GM18508 (cell line): ENCODE measurements around the gene GPC6.

Source experiments
- ATAC-seq: cut with Tn5 transposase; IDR thresholded peaks from one replicate; pipeline ENCODE4 v1.9.1; 2021; ENCODE audit warnings: moderate number of reproducible peaks; ENCODE audit not compliant: insufficient read depth, unreplicated experiment

Gene GPC6

DNA sequence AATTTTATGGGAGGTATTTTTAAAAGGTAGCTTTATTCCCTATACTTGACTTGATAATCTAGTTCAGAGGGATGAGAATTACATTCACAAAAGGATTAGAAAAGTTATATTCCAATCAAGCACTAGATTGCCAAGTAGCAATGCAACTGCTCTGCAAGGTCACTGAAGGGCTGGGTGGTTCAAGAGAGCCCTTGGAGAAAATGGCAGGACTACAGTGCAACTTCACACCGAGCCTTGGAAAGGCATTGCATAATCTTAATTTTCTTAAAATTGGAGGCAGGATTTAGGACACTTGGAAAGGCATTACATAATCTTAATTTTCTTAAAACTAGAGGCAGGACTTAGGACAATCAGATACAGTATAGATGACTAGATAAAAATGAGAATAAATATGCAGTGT, 936.9 kb downstream of the GPC6 start:
- ATAC-seq: no peak

DNA sequence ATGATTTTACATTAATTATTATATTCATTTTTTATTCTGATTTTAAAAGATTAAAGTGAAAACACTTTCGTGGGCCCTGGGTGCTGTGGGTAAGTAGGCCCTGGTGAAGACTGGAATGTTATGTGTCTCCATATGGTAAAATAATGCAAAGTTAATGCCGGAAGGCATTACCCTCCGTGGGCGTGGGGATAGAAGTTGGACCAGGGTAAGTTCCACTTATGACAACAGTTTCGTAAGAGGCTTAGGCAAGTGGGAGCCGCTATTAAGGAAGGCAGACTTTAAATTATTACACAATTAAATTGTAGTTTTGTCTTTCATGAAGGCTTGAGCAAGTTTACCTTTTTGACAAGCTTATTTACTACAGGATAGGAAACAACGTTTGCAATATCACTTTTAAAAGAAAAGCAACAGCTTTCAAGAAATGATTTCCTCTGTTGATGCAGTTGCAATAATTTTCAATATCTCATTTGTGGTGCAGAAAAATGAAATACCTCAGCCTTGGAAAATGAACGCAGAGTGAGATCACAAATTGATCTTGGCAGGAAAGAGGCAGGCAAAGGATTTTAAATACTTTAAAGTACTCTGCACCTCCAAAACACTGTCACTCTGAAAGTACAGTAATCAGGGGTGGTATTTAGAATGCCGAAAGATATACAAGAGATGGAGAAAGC, 942.3 kb downstream of the GPC6 start:
- ATAC-seq: no peak

DNA sequence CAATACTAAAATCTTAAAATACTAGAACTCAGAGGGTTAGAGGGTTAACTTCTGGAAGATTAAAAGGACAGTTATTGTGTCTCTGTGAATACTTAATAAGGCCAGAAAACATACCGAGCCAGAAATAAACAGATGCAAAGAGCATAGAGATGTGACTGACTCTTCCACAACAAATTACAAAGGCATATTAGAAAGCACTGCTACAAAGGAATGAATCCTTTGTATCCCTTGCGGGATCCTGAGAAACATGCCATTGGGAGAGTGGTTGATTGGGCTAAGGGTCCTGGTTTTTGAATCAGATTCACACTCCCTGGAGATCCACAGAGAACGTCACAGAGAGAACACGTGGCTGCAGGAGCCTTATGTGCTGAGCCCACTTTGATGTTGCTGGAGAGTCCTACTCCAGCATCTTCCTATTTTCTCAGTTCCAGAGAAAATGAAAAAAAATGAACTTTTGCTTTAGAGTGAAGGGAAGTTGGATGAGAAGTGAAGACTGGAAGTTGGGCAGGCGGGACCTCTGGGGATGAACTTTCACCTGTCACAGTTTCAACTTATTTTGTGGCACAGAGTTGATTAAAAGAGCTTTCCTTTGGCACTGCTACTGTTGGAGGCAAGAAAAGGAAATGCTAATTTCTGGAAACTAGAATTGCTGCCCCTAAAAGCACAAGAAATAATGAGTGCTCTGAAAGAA, 943.0 kb downstream of the GPC6 start:
- no peak for ATAC-seq

DNA sequence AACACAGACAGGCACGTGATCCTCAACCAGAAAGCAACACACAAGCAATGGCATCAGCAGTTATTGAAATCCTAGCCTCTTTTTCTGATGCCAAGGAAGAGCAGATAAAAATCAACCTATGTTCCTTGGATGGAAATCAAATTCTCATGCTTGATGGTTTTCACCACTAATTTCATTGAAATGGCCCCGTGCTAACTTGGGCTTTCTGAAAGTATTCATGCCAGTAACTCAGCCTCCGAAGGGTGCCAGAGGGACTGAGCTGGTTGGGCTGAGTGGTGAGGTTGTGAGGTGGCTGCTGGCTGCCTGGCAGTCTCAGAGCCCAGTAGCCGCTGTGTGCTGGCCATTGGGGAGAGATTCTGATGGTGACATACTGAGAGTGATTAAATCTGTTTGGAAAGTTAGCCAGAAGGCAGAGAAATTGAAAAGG, 943.6 kb downstream of the GPC6 start:
- ATAC-seq: no peak

DNA sequence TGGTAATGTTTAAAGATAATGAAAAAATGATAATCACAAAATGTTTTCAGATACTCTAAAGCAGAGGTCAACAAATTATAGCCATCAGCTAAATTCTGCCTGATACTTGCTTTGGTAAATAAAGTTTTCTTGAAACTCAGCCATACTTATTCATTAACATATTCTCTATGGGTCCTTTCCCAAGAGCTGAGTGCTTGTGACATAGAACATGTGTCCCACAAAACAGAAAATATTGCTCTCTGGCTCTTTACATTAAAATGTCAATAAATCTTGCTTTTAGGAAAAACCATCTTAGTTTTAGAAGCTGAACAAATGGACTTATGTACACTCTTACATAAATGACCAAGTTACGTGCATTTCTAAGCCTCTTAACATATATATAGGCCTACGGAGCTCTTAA, 945.8 kb downstream of the GPC6 start:
- no peak for ATAC-seq

DNA sequence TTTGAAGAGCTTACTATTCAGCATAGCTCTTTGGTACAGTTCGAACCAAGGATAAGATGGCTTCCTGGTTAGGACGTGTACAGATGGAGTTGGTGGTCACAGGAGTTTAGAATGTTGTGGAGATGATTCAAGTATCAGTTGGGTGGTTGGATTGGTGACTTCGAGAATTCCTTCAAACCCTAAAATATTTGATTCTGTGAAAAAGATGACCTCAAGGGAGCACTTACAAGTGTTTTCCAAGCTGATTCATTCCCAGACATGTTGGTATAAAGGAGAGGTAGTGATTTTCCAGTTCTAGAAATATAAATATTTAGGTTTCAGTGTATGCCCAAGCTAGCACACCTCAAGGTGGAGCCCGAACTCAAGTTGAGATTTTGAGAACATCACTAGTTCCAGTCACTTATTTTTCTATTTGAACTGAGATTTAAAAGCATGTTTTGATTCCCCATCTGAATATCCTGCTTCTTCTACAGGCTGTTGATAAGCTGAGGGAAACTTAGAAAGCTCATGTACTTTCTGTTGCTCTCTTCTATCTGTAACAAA, 946.8 kb downstream of the GPC6 start:
- ATAC-seq: no peak

DNA sequence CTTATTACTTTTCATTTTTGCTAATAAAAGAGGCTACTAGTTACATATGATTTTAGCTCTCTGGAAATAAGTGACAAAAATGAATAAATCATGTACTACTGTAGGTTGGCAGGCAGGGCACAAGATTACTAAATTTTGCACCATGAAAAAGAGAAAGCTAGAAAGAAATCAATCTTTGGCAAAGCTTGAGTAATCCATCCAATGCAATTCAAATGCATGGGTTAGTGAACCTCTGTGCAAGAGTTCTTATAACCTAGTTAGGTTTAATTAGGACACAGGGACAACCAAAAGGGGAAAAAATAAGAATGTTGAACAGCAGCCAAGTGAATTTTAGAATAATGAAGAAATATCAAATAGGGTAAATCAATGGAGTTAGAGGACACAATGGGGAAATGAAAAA, 947.4 kb downstream of the GPC6 start:
- no peak for ATAC-seq

DNA sequence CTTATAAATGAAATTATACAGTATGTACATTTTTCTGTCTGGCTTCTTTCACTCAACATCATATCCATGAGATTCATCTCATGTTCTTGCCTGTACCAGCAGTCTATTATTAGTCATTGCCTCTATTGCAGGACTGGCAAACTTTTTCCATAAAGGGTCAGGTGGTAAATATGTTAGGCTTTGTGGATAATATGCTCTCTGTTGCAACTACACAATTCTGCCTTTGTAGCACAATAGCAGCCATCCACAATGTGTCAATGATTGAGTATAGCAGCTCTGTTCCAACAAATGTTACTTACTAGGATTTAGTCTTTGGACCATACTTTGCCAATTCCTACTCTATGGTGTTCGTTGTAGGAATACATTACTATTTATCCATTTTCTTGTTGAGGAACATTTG, 948.5 kb downstream of the GPC6 start:
- no peak for ATAC-seq

DNA sequence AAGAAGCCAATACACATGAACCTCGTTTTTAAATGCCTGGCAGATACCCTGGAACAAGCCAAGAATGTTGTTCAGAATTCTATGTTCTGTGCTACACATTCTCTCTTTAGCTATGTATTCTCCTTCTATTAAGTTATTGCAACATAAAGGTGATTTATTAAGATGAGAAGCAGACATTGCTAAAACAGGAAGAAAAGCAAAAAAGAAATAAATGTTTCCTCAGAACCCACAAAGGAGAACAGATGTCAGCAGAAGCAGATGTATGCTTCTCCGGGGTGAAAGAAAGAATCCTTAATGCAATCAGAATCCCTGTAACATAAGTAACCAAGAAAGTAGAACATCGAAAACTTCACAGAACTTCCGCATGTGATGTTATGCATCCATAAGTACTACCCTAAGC, 950.0 kb downstream of the GPC6 start:
- no peak for ATAC-seq

DNA sequence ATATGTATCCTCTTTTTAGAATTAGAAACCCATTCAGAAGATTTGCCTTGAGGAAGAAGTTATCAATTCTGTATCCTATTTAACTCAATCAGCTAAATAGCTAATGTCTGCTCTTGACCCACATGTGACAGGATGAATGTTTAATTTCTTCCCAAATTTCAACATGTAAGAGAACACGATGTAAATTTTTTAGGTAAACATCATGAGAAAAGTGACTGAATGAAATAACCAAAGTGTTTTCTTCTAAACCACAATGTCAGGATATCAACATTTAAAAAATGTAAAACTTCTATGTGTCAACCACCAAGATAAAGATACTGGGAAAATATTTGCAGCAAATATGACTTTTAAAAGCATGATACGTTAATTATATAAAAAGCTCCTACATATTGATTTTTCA, 950.4 kb downstream of the GPC6 start:
- no peak for ATAC-seq

DNA sequence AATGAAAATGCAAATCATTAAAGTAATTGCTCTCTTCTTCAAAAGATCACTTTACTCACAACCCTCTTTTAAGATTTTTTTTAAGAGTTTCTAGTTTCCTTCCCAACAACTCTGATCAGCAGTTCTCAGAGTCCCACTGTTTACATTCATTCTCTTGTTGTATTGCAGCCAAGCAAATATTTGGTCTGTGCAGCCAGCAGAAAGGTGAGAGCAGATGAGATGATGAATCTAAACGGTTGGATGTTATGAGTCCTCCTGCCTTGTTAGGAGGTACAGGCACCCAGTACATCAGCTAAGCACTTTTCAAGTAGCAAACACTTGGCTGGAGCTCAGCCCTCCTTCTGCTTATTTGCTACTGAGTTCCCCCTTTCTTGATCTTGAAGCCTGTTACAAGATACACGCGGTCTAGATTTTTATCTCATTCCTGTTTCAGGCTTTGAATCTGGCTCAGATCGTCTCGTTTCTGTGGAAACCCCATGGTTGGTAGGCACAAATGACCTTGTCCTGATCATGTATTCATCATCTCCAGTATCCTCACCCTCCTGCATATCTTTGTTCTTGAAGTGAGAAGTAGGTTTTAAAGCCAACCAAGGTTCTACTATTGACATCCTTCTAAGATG, 952.1 kb downstream of the GPC6 start:
- ATAC-seq: no peak

DNA sequence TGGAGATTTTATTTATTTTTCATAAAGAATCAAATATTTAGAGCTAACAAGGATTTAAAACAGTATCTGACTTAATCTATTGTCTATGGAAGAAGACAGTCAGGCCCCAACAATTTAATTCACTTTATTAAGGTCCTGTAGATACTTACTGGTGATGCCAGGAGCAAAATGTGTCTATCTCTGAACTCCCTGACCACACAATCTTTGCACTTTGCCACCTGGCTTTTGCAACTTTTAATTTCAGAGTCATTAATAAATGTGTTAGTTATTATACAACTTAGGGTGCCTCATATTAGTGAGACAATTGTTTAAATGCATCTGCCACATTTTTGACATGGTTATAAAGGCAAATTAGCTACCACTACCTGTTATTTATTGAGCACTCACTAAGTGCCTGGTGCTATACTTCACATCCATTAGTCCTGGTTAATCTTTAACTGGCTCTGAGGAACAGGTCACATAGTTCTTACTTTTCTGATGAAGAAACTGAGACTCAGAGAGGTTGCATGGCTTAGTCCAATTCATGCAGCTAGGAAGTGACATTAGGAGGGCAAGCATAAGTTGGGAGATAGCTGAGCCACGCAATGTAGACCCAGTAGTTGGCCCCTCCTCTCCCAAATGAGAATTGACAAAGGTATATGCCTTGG, 955.0 kb downstream of the GPC6 start:
- ATAC-seq: no peak

DNA sequence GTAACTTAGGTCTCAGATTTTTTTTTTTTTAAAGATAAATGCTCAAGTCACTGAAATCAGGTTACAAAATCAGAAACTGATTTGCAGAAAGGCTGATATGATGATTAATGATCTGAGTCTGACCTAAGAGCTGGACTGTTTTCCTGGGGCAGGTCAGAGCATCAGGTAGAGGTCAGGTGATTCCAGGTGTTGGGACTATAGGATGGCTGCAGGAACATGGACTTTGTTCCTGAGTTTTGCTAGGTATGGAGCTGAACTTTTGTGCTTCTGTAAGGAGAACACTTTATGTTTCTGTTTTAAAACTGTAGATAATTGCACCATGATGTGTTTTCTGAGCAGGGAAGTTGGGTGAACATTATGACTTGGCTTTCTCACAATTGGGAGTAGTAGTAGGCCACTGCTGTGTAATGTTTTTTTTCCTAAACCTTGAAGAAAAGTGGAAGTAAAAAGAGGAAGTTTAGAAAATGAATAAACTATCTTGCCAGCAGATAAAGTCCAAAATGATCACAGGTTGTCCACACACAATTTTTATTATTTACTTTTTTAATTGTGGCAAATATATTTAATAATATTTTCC, 955.7 kb downstream of the GPC6 start:
- no peak for ATAC-seq

DNA sequence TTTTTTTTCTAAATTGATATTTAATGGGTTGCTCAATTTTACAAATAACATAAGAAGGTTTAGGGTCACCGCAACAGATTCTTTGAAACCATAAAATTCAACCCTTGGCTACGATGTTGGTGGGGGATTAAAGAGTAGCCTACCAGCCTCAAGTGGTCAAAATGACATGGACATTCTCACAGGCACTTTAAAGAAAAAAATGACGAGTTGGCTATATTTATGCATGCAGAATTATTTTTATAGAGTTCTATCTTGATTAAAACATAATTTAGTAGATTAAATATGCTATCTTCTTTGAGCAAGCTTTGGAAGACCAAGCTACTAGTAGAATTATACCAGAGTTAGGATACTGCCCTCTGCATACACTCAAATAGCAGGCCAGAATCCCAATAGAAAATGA, 959.9 kb downstream of the GPC6 start:
- ATAC-seq: no peak

DNA sequence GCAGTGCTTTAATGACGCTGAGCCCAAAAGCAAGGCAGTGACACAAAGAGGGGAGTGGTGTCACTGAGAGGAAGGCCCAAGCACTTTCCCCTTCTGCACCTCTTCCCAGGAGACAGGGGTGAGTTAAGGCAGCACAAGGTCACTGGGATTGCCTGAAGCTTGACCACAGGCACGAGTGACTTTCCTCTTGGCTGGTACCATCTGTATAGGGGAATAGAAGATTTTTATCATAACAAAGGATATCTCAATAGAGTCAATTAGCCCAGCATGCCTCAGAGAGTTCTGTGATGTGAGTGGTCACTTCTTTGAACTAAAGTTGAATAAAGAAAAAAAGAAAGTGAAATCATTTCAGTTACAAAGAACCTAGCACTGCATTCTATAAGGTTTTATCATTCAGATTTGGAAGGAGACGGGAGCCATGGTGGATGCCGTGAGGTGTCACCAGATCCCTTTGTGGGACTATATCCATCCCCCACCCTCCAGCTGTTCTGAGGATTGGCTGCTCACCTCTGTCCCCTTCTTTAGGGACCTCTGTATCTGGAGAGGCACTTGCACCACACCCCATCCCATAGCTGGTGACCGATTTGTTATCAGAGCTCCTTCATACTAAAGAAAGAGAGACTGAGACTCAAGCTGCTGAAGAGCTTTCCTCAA, 961.7 kb downstream of the GPC6 start:
- no peak for ATAC-seq

DNA sequence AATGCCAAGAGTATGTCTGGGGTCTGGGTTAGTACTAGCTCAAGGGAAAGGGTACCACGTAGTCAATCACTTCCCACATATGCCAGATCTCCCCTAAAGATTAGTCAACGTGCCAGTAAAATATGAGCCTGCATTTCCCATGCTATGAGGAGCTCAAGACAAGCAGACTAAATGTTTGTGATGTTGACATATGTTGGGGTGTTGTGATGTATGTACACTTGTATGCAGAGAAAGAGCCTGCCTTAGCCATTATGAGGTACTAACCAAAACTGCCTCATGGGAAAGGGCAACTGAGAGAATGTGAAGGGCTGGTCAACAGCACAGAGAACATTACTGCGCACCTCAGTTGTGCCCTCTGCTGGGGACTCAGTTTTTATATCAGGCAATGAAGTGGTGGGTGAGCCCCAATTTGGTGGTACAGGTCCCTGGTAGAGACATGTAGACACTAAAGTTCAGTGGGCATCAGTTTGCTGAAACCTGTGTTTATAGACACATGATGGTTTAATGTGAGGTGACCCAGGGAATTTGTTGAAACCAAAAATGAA, 965.9 kb downstream of the GPC6 start:
- ATAC-seq: no peak

DNA sequence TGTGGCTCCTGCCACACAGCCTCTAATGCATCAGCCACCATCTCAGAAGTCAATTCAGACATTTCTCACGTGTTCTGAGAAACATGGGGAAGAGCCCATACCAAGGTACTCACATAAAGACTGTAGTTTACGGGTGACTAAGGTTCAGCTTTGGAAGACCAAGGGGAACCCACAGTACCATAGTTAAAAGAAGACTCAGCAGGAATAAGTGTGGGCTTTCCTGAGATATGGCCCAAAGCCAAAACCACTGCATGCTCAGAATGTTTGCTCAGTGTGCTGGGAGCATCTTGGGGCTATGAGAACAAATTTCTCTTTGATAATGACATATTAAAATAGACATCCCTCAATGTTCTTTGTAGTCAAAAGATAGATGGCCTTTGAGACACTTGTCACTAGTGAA, 969.1 kb downstream of the GPC6 start:
- no peak for ATAC-seq

DNA sequence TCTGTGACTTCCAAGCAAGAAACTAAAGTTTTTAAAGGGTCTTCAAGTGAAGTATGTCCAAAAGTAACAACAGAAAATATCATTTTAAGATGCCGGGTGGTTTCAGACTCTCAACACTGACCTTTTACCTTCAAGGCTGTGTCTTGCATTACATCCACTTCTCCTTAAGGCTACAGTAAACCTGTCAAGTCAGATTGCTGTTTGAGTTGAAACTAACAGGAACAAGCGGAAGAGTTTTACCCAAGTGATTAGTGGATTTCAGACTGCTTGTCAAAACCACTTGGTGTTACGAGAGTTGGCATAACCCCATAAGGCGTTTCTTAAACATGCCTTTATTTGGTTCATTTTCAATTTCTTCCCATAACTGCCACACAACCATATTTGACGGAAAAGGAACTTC, 969.8 kb downstream of the GPC6 start:
- no peak for ATAC-seq

DNA sequence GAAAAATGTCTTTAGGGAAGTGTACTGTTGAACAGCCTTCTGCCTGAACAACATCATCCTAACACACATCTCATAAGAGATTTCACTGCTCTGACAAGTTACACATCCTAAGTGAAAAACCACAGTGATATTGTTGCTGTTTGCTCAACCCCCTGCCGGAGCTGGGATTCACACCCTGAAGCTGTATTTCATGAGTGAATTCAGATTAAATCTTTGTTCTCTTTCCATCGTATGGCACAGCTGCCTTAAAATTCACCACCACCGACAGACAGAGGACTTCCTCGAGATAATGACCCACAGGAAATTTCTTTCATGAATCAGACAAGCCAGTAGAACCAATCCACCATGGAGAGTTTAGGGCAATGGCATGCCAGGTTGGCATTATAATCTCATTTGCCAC, 972.1 kb downstream of the GPC6 start:
- no peak for ATAC-seq

DNA sequence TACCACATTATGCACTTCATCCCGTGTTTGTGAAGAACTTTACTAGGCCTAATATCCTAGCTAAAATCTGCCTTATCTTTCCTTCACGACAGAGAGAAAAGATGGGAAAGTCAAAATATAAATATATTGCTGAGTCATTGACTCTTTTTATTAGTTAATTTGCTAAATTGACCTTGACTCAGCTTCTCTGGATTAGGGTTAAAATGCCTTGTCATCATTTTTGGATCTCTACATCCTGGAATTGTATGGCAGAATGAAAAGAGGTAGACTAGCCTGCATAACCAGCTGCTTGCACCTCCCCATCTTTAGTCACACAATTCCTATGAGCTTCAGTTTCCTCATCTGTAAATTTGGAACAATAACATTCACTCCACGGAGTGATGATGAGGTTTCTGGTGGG, 972.5 kb downstream of the GPC6 start:
- no peak for ATAC-seq
